NK-92 (cell line): ENCODE data around the gene ZBTB7C.

Experiments used
- DNase-seq: peaks from one replicate; lab custom pipeline; 2025; ENCODE audit not compliant: unreplicated experiment; lab: John Stamatoyannopoulos, UW

The ZBTB7C gene

GRCh38 chr18:48326901-48327675 is 82.1 kb downstream of the ZBTB7C start:
- DNase-seq, result no peak

DNA sequence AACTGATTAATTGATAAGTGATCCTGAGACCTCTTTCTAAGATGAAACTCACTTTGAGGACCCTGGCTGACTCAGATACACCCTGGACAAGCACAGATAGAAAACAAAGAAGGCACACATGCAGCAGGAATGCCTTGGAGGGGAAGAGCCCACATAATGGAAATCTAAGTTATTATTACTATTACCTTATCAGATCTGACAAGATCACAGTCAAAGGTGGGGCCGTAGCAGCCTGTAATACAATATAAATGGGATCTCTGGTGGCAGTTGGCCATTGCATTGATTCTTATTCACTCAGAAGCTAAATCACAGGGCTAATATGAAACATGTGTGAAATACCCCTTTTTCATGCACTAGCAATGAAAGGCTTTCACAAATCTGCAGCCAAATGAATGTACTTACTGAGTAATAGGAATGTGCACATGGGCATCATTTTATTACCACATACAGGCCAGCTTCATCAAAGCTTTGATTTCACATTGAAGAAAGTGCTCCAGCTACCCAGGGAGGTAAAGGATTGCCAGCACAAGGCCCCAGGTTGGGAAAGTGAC is 84.0 kb downstream of the ZBTB7C start:
- no peak for DNase-seq

DNA sequence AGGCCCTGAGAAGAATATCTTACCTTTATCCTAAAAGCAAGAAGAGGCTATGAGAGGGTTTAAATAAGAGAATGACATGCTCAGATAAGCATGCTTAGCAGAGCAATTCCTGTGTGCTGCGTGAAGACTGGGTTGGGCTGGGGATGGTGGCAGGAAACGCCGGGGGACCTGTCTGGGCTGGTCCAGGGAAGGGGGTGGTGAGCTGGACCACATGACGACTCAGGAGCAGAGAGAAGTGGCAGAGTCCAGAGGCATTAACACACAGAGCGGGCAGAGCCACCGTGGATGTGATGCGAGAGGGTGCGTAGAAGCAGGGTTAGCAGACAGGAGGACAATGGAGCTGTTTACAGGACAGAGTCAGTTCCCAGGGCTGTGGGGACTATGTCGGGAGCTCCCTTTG is 84.5 kb downstream of the ZBTB7C start:
- DNase-seq, result no peak

DNA sequence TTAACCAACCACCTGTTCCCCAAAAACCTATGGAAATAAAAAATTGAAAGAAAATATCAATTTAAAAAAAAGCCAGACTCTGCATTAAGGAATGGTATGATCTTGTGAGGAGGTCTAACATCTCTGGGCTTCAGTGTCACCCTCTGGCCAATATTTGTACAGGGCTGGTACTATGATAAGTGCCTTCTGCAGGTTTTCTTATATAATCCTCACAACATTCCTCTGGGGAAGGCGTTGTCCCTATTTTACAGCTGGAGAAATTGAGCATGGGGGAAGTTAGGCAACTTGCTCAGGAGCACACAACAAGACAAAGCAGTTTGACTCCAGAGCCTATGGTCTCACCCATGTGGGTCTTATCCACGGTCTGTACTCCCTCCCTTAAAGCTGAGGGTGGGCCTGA is 86.0 kb downstream of the ZBTB7C start:
- no peak for DNase-seq

- no peak for DNase-seq
Observed at GRCh38 chr18:48321536-48321935, 87.6 kb downstream of the ZBTB7C start.

DNA sequence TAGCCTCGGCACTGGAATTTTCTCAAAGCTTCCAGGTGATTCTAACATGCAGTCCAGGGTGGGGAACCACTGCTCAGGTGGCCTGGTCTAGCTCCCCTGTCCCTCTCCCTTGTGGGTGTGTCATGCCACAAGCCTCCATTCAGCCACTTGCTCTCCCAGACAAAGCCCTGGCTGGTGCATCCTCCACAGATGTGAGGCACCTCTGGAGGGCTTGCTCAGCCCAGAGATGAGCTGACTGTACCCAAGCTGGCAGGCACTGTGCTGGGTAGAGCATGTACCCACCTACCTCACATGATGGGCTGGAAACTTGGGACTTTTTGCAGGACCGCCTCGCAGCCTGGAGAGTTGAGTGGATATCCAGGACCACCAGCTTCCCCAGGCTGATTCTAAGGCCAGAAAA is 88.1 kb downstream of the ZBTB7C start:
- DNase-seq, result no peak

DNA sequence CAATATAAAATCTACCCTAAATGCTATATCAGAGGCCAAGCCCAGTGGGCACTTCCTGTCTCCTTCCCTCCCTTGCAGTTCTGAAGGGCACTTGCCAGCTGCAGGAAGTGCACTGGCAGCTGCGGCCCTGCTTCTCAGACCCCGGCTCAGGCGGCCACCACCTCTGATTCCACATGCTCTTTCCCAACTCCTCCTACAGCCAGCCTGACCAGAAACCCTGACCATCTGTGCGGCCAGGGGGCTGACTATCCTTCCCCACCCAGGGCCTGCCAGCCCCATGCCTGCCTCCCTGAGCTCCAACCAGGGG is 88.6 kb downstream of the ZBTB7C start:
- no peak for DNase-seq

DNA sequence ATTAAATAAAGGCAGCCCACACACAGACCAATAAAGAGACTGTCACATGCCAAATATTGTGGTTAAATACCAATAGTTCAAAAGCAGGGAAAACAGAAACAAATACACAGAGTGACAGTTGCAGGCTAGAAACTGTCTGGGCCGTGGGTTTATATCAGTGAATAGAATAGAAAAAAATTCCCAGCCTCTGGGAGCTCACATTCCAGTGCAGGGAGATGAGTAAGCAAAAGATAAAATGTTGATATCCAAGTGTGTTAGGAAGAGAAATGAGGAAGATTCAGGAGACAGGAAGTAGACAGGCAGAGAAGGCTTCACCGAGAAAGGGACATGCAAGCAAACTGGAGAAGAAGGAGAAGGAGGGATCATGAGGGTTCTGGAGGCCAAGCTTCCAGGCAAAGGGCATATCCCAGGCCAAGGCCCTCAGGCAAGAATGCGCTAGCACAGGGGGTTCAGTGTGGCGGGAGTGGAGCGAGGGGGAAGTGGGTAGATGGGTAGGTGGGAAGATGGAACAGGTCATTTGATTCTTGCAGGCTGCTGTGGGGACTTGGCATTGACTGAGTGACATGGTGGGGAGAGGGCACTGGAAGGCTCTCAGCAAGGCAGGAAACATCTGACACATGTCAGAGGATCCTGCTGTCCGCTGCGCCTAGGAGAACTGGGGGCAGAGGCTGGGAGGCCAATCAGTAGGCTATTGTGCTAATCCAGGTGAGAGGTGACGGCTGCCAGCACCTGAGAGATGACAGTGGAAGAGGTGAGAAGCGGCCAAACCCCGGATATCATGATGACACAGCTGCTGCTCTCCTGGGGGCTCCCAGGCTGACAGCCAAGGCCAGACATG is 89.2 kb downstream of the ZBTB7C start:
- DNase-seq, result no peak

- no peak for DNase-seq
Observed at GRCh38 chr18:48318436-48318835, 90.7 kb downstream of the ZBTB7C start.

GRCh38 chr18:48317781-48318381 is 91.3 kb downstream of the ZBTB7C start:
- DNase-seq, result no peak

DNA sequence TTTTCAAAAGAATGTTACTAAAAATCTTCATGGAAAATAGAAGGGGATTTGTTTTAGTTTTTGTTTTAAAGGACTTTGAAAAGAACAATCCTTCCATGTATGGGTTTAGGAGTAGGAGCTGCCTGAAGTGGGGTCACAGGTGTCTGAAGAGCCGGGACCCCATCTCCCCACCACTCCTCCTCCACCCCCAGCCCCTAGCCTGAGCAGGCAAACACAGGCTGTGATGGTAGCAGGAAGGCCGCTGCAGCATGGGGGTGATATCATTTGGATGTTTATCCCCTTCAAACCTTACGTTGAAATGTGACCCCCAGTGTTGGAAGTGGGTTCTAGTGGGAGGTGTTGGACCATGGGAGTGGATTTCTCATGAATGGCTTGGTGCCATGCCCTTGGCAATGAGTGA is 93.0 kb downstream of the ZBTB7C start:
- no peak for DNase-seq

GRCh38 chr18:48314690-48315089 is 94.5 kb downstream of the ZBTB7C start:
- no peak for DNase-seq

GRCh38 chr18:48313792-48314191 is 95.4 kb downstream of the ZBTB7C start:
- no peak for DNase-seq

DNA sequence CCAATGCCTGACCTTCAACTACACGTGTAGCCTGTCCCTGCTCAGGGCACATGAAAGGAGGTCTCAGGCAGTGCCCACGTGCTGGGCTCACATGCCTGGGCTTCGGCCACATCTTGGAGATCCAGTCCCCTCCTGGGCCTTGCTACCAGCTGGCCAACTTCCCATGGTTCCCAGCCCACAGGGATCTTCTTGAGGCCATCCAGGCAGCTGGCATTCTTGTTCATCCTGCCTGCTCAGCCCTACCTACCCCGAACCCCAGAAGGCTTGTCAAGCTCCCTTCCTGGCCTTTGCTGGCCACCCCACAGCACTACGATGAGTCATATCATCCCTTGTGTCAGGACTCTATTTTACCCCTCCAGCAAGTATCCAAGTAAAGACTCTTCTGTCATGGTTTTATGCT is 97.1 kb downstream of the ZBTB7C start:
- no peak for DNase-seq

DNA sequence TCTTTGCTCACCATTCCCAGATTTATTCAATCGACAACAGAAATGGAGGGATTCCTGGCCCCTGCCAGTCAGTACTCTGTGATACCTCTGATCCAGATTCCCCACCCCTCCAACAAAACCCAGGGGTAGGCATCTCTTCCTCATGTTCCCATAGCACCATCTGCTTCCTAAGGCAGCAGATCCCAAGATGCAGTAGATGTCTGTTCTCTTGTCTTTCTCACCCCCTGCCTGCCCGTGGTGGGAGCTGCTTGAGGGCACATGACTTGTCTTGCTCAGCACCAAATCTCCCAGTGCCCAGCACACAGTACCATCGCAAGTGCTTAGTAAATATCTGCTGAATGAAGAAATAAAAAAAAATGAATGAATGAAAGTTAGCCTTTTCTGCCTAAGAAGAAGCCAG is 98.2 kb downstream of the ZBTB7C start:
- no peak for DNase-seq

DNA sequence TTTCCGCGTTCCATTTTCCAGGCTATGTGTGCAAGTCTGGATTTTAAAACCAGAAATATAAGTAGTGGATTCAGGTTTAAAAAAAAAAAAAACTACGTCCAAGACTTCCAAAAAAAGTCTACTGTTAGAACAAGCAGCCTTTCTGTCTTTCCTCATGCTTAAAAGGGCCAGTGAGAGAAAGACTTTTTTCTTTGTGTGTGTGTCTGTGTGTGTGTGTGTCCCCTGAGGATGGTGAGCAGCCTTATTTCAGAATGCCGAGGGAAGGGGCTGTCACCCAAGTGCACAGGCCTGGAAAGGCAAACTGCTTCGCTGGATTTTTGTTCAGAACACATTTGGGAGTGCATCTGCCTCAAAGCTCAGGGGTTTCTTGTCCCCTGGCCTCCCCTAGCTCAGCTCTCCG is 98.8 kb downstream of the ZBTB7C start:
- DNase-seq, result no peak

- no peak for DNase-seq
Observed at GRCh38 chr18:48308755-48309575, 100.2 kb downstream of the ZBTB7C start.

DNA sequence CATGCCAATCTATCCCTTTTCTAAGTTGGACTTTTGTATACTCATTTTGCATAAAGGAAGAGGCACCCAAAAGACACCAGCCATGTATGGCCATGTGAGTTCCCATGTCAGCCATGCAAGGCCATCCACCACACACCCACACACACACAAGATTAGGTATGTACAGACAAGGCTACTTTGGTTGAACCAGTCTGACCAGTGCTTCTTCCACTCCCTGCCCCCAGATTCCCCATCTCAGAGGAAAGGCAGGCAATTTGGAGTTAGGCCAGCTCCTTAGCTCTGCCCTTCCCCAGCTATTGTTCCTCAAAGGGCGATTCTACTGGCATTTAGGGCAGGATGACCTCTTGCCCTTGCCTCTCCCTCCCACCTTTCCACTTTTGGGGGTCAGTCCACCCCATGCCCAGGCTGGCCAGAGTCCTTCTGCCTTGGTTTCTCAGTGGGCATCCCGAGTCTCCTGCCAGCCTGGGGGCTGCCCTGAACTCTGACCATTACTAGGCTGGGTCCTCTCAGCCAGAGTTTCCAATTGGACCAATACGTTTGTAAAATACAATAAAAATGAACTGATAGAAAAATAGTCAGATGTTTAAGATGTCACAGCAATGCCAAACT is 101.1 kb downstream of the ZBTB7C start:
- no peak for DNase-seq

- no peak for DNase-seq
Observed at GRCh38 chr18:48306838-48307237, 102.3 kb downstream of the ZBTB7C start.

DNA sequence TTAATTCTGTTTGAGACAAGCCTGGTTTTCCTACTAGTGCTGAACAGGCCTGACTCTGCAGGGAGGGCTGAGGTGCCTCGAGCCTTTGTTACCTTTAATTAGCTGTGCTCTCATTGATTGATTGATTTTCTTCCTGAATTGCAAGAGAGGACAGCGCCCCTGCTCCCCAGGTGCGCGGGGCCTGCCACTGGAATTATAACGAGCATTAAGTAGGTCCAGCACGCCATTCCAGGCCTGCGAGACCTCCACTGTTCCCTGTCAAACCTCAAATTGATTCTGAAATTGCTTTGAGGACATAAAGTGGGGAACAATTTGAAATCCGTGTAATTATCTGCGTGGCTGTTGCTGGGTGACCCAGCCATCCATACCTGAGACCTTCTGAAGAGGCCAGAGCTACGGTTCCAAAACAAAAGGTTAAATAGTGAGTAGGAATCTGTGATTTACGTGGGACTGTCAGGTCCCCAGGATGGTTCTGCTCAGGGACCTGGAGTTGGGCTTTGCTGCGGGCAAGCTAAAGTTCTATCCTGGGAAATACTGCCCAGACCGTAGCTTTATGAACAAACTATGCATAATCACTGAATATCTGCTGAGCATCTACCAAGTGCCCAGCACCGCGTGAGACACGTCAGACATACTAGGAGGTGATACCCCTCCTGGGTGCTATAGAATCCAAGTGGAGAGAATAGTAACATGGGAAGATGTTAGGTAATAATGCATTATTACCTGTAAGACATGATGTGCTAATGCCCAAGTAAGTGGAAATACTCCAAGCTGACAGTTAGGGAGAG is 104.1 kb downstream of the ZBTB7C start:
- DNase-seq, result no peak
